22Rv1 (cell line): ENCODE measurements around the gene C5orf58.
"Not testable (repeated sequence)": the region's sequence is repeated elsewhere in the genome, so short reads cannot be mapped to it uniquely, and the experiment has no call there.

ENCODE experiments used
- H3K27ac ChIP-seq: fragments of 450-650 bp; 2 replicates; pipeline ENCODE4 v1.5.1; 2017
- CTCF ChIP-seq: fragments of 450-650 bp; IDR thresholded peaks from 2 replicates; pipeline ENCODE4 v1.5.1; 2017; ENCODE audit warnings: mild to moderate bottlenecking
- ZFX ChIP-seq: fragments of 450-650 bp; IDR thresholded peaks from 2 replicates; pipeline ENCODE4 v1.6.1; 2017; ENCODE audit warnings: antibody characterized with exemption, borderline replicate concordance

C5orf58 gene

GRCh38 chr5:170235876-170236864, 3.4 kb downstream of the C5orf58 start:
- no peak for TF ChIP-seq ZFX
- no peak for TF ChIP-seq CTCF
- no peak overlapping the region for H3K27ac ChIP-seq

GRCh38 chr5:170238456-170239196, 5.8 kb downstream of the C5orf58 start:
- no peak for TF ChIP-seq CTCF
- no peak overlapping the region for H3K27ac ChIP-seq

GRCh38 chr5:170245436-170245835, 12.7 kb downstream of the C5orf58 start:
- not testable (repeated sequence) for H3K27ac ChIP-seq

- H3K27ac ChIP-seq = no peak overlapping the region
- TF ChIP-seq CTCF (no peak), ZFX (no peak)
Observed at GRCh38 chr5:170246126-170246870, 13.5 kb downstream of the C5orf58 start.

GRCh38 chr5:170247363-170247762, 14.6 kb downstream of the C5orf58 start:
- TF ChIP-seq ZFX = no peak
- TF ChIP-seq CTCF = no peak
- H3K27ac ChIP-seq = no peak overlapping the region

- TF ChIP-seq CTCF = no peak
- TF ChIP-seq ZFX = no peak
- no peak overlapping the region for H3K27ac ChIP-seq
Observed at GRCh38 chr5:170248172-170248930, 15.6 kb downstream of the C5orf58 start.

- H3K27ac ChIP-seq = not testable (repeated sequence)
Observed at GRCh38 chr5:170248931-170249227, 16.1 kb downstream of the C5orf58 start.
